Measurements from ENCODE around the gene GNPTG. TPM values are rescaled to one million over a fixed set of nuclear protein-coding genes. Genes with fewer than 3 reads are reported as not detected.

The GNPTG gene
- total and polyA plus RNA-seq, 4 donors = 33.7 to 74.1 (median 50.2) TPM

- Histone ChIP-seq H3K36me3 (ENCODE audit: control insufficient read depth in 1 of 2, insufficient read depth in 2 of 2, low read length in 1 of 2) (no peaks in the 10 kb centered on the region), H3K9me3 (ENCODE audit: control insufficient read depth, low read length) (no peaks in the 10 kb centered on the region), H3K27me3 (ENCODE audit: control insufficient read depth in 1 of 2, insufficient read depth in 2 of 2, low read length in 1 of 2) (no peaks in the 10 kb centered on the region), H3K4me1 (ENCODE audit: control insufficient read depth in 1 of 2, insufficient read depth in 2 of 2, low read length in 2 of 2) (peaks cover 0 to 2% of the 10 kb centered on the region in 2 donors), H3K27ac (ENCODE audit: low read depth in 1 of 2, low read length in 2 of 2) (no peak overlapping the region), H3K4me3 (ENCODE audit: low read length in 2 of 2) (peak overlapping the region; percentile 89 to 94)
- intact Hi-C loops (cut with DNase I) = no loop called here
- 1 to 3% methylated on average over 14 of the region's 14 CpGs for WGBS, 2 donors
- ATAC-seq (ENCODE audit: low FRiP score) (no peak), DNase-seq (no peak)
Observed at GRCh38 chr16:1310832-1311200, 40.9 kb upstream of the GNPTG start.

GRCh38 chr16:1311212-1311737, 40.5 kb upstream of the GNPTG start:
- no peak for DNase-seq
- no peak overlapping the region for H3K27ac ChIP-seq (ENCODE audit: low read depth in 1 of 2, low read length in 2 of 2)
- no peak for ATAC-seq (ENCODE audit: low FRiP score)

DNA sequence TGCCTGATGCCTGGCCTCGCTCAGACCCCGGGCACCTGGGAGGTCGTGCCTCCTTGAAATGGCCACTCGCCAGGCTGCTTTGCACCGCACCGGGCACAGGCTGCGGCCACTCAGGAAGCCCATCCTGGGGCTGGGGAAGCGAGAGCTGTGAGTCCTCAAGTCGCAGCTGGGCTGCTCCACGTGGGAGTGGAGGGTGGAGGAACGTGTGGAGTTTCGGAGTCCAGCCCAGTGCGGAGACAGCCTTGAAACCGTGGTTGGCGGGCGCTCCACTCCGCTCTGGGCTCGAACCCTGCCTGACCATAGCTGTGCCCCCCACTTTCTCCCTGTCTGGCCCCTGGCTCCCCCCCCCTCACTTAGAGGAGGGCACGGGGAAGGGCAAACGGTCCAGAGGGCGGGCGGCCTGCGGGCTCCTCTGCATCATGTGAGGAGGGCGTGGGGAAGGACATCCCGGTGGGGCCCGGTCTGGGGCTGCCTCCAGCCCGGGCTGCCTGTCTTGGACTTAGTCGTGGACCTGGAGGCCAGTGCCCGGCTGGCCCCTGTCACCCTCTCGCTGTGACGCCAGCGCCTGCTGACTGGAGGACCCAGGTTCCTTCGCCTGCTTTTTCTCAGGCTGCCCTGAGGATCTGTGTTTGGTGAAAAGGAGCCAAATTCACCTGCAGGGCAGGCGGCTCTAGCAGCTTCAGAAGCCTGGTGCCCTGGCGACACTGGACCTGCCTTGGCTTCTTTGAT, 39.8 kb upstream of the GNPTG start:
- Histone ChIP-seq H3K9me3 (ENCODE audit: control insufficient read depth, low read length) (no peaks in the 10 kb centered on the region), H3K4me3 (ENCODE audit: low read length in 2 of 2) (no peak overlapping the region), H3K27ac (ENCODE audit: low read depth in 1 of 2, low read length in 2 of 2) (no peak overlapping the region), H3K4me1 (ENCODE audit: control insufficient read depth in 1 of 2, insufficient read depth in 2 of 2, low read length in 2 of 2) (peaks cover 0 to 2% of the 10 kb centered on the region in 2 donors), H3K36me3 (ENCODE audit: control insufficient read depth in 1 of 2, insufficient read depth in 2 of 2, low read length in 1 of 2) (no peaks in the 10 kb centered on the region), H3K27me3 (ENCODE audit: control insufficient read depth in 1 of 2, insufficient read depth in 2 of 2, low read length in 1 of 2) (no peaks in the 10 kb centered on the region)
- 43 to 44% methylated on average over 35 of the region's 35 CpGs for WGBS, 2 donors
- DNase-seq (no peak), ATAC-seq (ENCODE audit: low FRiP score) (no peak)
- intact Hi-C loops (cut with DNase I) = no loop called here

More at GRCh38 chr16:1311212-1311737, 40.5 kb upstream of the GNPTG start:
- Histone ChIP-seq H3K4me3 (ENCODE audit: low read length in 2 of 2) (no peak overlapping the region), H3K9me3 (ENCODE audit: control insufficient read depth, low read length) (no peaks in the 10 kb centered on the region), H3K4me1 (ENCODE audit: control insufficient read depth in 1 of 2, insufficient read depth in 2 of 2, low read length in 2 of 2) (peaks cover 0 to 2% of the 10 kb centered on the region in 2 donors), H3K36me3 (ENCODE audit: control insufficient read depth in 1 of 2, insufficient read depth in 2 of 2, low read length in 1 of 2) (no peaks in the 10 kb centered on the region), H3K27me3 (ENCODE audit: control insufficient read depth in 1 of 2, insufficient read depth in 2 of 2, low read length in 1 of 2) (no peaks in the 10 kb centered on the region)
- intact Hi-C loops (cut with DNase I) = no loop called here
- 11 to 17% methylated on average over 12 to 13 of the region's 13 CpGs for WGBS, 2 donors

DNA sequence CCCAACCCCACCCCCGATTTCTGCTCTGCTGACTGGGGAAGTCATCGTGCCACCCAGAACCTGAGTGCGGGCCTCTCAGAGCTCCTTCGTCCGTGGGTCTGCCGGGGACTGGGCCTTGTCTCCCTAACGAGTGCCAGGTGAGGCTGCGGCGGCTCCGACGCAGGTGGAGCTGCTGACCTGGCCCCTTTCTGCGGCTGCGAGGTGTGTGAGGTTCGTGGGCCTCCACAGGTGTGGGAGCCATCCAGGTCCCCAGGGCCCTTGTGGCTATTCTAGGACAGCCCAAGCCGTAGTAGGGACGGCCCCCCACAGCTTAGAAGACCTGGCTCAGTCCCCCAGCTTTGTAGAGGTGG, 39.3 kb upstream of the GNPTG start:
- Histone ChIP-seq H3K4me3 (ENCODE audit: low read length in 2 of 2) (no peak overlapping the region), H3K36me3 (ENCODE audit: control insufficient read depth in 1 of 2, insufficient read depth in 2 of 2, low read length in 1 of 2) (peaks cover 0 to 2% of the 10 kb centered on the region in 2 donors), H3K27ac (ENCODE audit: low read depth in 1 of 2, low read length in 2 of 2) (no peak overlapping the region), H3K4me1 (ENCODE audit: control insufficient read depth in 1 of 2, insufficient read depth in 2 of 2, low read length in 2 of 2) (peaks cover 0 to 2% of the 10 kb centered on the region in 2 donors), H3K27me3 (ENCODE audit: control insufficient read depth in 1 of 2, insufficient read depth in 2 of 2, low read length in 1 of 2) (no peaks in the 10 kb centered on the region), H3K9me3 (ENCODE audit: control insufficient read depth, low read length) (no peaks in the 10 kb centered on the region)
- ATAC-seq (ENCODE audit: low FRiP score) (no peak), DNase-seq (peak in 1 of 2 donors; percentile 77)
- intact Hi-C loops (cut with DNase I) = no loop called here
- WGBS, 2 donors = 81 to 83% methylated on average over 16 of the region's 16 CpGs

DNA sequence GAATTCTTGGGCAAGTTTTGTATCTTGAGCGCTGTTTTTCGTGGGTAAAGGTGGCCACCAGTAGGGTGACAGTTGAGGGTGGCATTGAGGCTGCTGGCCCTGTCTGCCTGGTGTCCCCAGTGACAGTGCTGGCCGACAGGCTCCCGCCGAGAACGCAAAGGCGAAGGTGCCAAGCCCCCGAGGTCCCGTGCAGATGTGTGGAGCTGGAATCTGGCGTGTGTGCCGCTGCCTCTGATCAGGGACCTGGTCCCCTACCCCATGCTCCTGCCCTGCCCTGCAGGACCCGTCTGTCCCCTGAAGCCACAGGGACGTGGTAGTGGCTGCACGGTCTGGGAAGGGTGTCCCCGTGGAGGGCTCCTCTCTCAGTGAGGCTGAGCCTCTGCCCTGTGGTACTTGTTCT, 38.8 kb upstream of the GNPTG start:
- Histone ChIP-seq H3K4me3 (ENCODE audit: low read length in 2 of 2) (no peak overlapping the region), H3K27ac (ENCODE audit: low read depth in 1 of 2, low read length in 2 of 2) (no peak overlapping the region), H3K4me1 (ENCODE audit: control insufficient read depth in 1 of 2, insufficient read depth in 2 of 2, low read length in 2 of 2) (peaks cover 0 to 2% of the 10 kb centered on the region in 2 donors), H3K9me3 (ENCODE audit: control insufficient read depth, low read length) (no peaks in the 10 kb centered on the region), H3K36me3 (ENCODE audit: control insufficient read depth in 1 of 2, insufficient read depth in 2 of 2, low read length in 1 of 2) (peaks cover 0 to 3% of the 10 kb centered on the region in 2 donors), H3K27me3 (ENCODE audit: control insufficient read depth in 1 of 2, insufficient read depth in 2 of 2, low read length in 1 of 2) (no peaks in the 10 kb centered on the region)
- DNase-seq = no peak
- intact Hi-C loops (cut with DNase I) = no loop called here
- ATAC-seq (ENCODE audit: low FRiP score) = no peak
- 87 to 90% methylated on average over 15 of the region's 15 CpGs for WGBS, 2 donors

GRCh38 chr16:1313721-1314369, 37.9 kb upstream of the GNPTG start:
- no peaks in the 10 kb centered on the region for H3K27me3 ChIP-seq (ENCODE audit: control insufficient read depth in 1 of 2, insufficient read depth in 2 of 2, low read length in 1 of 2)
- H3K4me1 ChIP-seq (ENCODE audit: control insufficient read depth in 1 of 2, insufficient read depth in 2 of 2, low read length in 2 of 2) = peaks cover 0 to 2% of the 10 kb centered on the region in 2 donors
- H3K27ac ChIP-seq (ENCODE audit: low read depth in 1 of 2, low read length in 2 of 2) = no peak overlapping the region
- H3K36me3 ChIP-seq (ENCODE audit: control insufficient read depth in 1 of 2, insufficient read depth in 2 of 2, low read length in 1 of 2) = peaks cover 0 to 8% of the 10 kb centered on the region in 2 donors
- no peak for ATAC-seq (ENCODE audit: low FRiP score)
- H3K9me3 ChIP-seq (ENCODE audit: control insufficient read depth, low read length) = no peaks in the 10 kb centered on the region
- H3K4me3 ChIP-seq (ENCODE audit: low read length in 2 of 2) = no peak overlapping the region
- 89 to 90% methylated on average over 37 to 38 of the region's 38 CpGs for WGBS, 2 donors
- DNase-seq = peak in 1 of 2 donors; percentile 75
- intact Hi-C loops (cut with DNase I) = no loop called here

DNA sequence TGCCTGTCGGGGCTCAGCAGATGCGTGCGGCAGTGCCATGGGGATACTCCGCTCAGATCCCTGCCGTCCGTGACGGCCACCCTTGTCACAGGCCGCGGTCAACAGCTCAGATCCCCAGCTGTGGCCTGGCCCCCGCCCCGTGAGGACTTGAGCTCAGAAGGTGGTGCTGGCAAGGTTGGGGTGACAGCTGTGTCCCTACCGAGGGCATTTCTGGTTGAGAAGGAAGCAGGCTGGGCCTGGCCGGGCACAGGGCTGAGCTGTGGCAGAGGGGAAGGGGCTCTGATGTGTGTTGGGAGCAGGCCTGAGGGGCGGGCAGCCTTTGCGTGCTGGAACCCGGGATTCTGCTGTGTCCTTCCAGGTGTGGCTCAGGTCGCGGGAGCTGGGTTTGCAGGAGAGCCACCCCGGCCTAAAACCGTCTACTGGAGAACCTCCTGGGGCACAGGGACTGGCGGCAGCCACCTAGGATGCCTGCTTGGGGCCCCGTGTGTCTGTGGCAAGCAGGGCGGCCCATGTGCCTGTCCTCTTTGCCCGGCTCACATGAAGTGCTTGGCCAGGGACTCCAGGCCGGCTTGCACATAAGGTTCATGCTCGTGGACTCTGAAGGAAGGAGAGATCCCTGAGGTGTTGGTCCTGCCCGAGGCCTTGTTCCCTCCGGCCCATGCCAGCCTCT, 37.2 kb upstream of the GNPTG start:
- 87 to 89% methylated on average over 28 of the region's 28 CpGs for WGBS, 2 donors
- peaks cover 0 to 11% of the 10 kb centered on the region in 2 donors for H3K36me3 ChIP-seq (ENCODE audit: control insufficient read depth in 1 of 2, insufficient read depth in 2 of 2, low read length in 1 of 2)
- H3K27ac ChIP-seq (ENCODE audit: low read depth in 1 of 2, low read length in 2 of 2) = no peak overlapping the region
- no peaks in the 10 kb centered on the region for H3K9me3 ChIP-seq (ENCODE audit: control insufficient read depth, low read length)
- intact Hi-C loops (cut with DNase I) = no loop called here
- H3K4me1 ChIP-seq (ENCODE audit: control insufficient read depth in 1 of 2, insufficient read depth in 2 of 2, low read length in 2 of 2) = peaks cover 0 to 2% of the 10 kb centered on the region in 2 donors
- DNase-seq = no peak
- ATAC-seq (ENCODE audit: low FRiP score) = no peak
- H3K4me3 ChIP-seq (ENCODE audit: low read length in 2 of 2) = no peak overlapping the region
- H3K27me3 ChIP-seq (ENCODE audit: control insufficient read depth in 1 of 2, insufficient read depth in 2 of 2, low read length in 1 of 2) = no peaks in the 10 kb centered on the region

DNA sequence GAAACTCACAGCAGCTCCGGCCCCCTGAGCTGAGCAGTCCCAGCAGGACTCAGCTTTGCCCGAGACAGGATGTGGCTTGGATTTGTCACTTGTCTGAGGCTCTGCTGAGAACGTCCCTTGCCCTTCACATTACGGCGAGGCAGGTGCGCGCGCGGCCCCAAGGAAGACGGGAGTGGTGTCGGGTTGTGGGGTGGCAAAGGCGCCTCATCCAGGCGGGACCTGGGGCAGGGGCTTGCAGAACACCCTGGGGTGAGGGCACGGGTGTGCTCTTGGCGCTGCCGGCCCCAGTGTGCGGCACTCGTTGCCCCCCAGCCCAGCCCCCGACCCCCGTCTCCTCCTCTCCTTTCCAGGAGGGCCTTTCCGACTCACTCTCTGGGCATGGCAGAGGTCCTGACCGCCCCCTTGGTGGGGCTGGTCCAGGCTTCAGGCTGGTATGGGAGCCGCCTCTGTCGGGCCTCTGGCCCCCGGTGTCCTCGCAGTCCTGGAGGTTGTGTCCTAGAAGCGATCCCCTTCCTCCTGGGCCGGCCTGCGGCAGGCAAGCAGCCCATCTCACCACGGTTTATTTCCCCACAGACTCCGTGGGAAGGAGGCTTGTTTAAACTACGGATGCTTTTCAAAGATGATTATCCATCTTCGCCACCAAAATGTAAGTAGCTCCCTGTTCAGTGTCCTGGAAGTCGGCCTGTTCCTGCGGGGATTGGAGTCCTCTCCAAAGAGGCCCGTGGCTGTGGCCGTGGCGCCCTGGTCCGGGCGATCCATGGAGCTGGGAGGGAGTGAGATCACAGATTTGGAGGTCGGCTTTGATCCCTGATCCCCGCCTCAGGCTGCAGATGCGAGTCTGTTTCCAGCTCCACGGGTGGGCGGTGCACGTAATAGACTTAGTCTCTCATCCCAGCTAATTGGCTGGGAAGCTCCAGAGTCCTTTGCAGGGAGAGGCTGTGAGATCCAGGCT, 36.4 kb upstream of the GNPTG start:
- no peak for DNase-seq
- H3K4me3 ChIP-seq (ENCODE audit: low read length in 2 of 2) = no peak overlapping the region
- ATAC-seq (ENCODE audit: low FRiP score) = no peak
- peaks cover 0 to 12% of the 10 kb centered on the region in 2 donors for H3K36me3 ChIP-seq (ENCODE audit: control insufficient read depth in 1 of 2, insufficient read depth in 2 of 2, low read length in 1 of 2)
- no peaks in the 10 kb centered on the region for H3K27me3 ChIP-seq (ENCODE audit: control insufficient read depth in 1 of 2, insufficient read depth in 2 of 2, low read length in 1 of 2)
- intact Hi-C loops (cut with DNase I) = no loop called here
- 83 to 84% methylated on average over 45 to 46 of the region's 46 CpGs for WGBS, 2 donors
- no peak overlapping the region for H3K27ac ChIP-seq (ENCODE audit: low read depth in 1 of 2, low read length in 2 of 2)
- H3K9me3 ChIP-seq (ENCODE audit: control insufficient read depth, low read length) = no peaks in the 10 kb centered on the region
- H3K4me1 ChIP-seq (ENCODE audit: control insufficient read depth in 1 of 2, insufficient read depth in 2 of 2, low read length in 2 of 2) = peaks cover 0 to 2% of the 10 kb centered on the region in 2 donors

Data from aorta (tissue), 5 donors.